ENCODE measurements around the gene MPZL1. TPM values are rescaled to one million over a fixed set of nuclear protein-coding genes. Genes with fewer than 3 reads are reported as not detected.
"Not testable (repeated sequence)": the region's sequence is repeated elsewhere in the genome, so short reads cannot be mapped to it uniquely, and the experiment has no call there.

The MPZL1 gene
- total RNA-seq, 1 donor from 2014 or later, result 40.9 TPM

DNA sequence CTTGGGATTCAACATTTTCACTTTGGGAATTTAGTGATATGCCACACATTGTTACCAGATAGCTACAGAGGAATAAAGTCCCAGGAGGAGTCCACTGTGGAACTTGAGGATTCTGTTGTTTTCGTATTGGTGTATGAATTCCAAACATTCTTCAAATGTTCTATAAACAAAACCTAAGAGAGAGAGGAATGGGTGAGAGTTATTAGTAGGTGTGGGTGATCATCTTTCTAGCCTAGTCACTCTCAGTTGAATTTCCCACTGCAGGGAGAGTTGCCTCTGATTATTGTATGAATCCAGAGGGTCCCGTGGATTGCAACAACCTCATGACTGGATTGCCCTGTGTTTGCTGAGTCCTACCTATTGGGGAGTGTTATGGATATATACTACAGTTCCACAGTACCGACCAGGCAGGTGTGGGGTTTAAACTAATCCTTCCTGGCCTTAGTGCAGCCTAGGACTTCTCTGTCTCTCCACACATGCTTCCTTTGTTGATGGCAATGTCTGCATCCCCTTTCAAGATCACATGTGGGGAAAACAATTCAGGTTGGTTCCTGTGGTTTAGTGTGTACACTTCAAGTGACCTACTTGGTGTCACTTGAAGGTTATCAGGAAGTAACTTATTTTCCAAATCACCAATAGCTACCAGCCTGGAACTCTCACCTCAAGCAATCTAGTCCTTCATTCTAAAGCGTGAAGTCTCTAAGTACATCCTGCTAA lies 100.3 kb downstream of the MPZL1 start:
- intact Hi-C loops (cut with micrococcal nuclease), result no loop called here
- H3K27me3 Mint-ChIP-seq (ENCODE audit: insufficient read depth), result peaks cover 5% of the 10 kb centered on the region
- H3K9me3 Mint-ChIP-seq, result no peaks in the 10 kb centered on the region
- peaks cover 7% of the 10 kb centered on the region for H3K4me1 Mint-ChIP-seq (ENCODE audit: low read depth)
- DNase-seq (ENCODE audit: low spot score), result no peak
- peaks cover 3% of the 10 kb centered on the region for H3K36me3 Mint-ChIP-seq (ENCODE audit: low read depth)
- no peak overlapping the region for H3K27ac Mint-ChIP-seq
- H3K4me3 Mint-ChIP-seq, result no peak overlapping the region

GRCh38 chr1:167824163-167824794 lies 102.5 kb downstream of the MPZL1 start:
- intact Hi-C loops (cut with micrococcal nuclease), result no loop called here
- H3K4me3 Mint-ChIP-seq, result no peak overlapping the region

DNA sequence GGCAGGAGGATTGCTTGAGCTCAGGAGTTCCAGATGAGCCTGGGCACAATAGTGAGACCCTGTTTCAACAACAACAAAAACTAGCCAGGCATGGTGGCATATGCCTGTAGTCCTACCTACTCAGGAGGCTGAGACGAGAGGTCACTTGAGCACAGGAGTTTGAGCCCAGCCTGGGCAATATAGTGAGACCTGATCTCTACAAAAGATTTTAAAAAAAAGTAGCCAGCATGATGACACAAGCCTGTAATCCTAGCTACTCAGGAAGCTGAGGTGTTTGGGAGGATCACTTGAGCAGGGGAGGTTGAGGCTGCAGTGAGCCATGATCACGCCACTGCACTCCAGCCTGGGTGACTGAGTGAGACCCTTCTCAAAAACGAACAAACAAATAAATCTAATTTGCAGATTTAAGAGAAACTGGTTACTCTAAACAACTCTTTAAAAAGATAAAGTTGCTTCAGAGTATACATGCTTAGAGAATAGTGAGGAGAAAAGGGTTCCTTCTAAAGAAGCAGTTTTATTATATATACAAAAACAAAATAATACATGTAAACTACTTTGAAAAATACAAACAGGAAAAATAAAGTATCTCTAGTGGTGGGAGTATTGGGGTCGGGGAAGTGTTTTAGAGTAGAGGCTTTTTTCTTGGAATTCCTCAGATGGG lies 103.8 kb downstream of the MPZL1 start:
- DNase-seq (ENCODE audit: low spot score), result no peak
- Mint-ChIP-seq H3K9me3 (no peaks in the 10 kb centered on the region), H3K36me3 (ENCODE audit: low read depth) (no peaks in the 10 kb centered on the region), H3K27me3 (ENCODE audit: insufficient read depth) (peaks cover 2% of the 10 kb centered on the region), H3K4me1 (ENCODE audit: low read depth) (no peaks in the 10 kb centered on the region), H3K4me3 (no peak overlapping the region), H3K27ac (no peak overlapping the region)
- intact Hi-C loops (cut with micrococcal nuclease), result no loop called here

More at GRCh38 chr1:167824163-167824794, 102.5 kb downstream of the MPZL1 start:
- Mint-ChIP-seq H3K27ac (no peak overlapping the region), H3K27me3 (ENCODE audit: insufficient read depth) (peaks cover 5% of the 10 kb centered on the region), H3K36me3 (ENCODE audit: low read depth) (peaks cover 3% of the 10 kb centered on the region), H3K9me3 (no peaks in the 10 kb centered on the region), H3K4me1 (ENCODE audit: low read depth) (peaks cover 7% of the 10 kb centered on the region)
- no peak for DNase-seq (ENCODE audit: low spot score)

DNA sequence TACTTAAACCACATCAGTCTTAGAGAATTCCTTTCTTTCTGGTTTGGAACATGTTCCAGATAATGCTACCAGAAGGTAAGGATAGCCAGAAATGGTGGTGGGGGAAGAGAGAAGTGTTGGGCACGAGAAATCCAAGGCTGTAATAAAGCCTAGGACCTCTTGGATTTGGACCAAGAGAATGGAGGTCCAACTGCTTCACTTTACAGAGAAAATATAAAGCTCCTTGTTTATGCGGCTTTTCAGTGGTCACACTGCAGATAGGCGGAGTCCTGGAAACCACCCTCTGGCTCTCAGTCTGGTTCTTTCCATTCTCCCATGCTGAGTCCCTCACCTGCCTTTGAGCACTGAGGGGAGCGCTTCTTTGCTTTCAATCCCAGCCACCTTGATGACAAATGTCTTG lies 104.3 kb downstream of the MPZL1 start:
- Mint-ChIP-seq H3K36me3 (ENCODE audit: low read depth) (no peaks in the 10 kb centered on the region), H3K4me3 (no peak overlapping the region), H3K4me1 (ENCODE audit: low read depth) (no peaks in the 10 kb centered on the region), H3K9me3 (no peaks in the 10 kb centered on the region), H3K27ac (no peak overlapping the region), H3K27me3 (ENCODE audit: insufficient read depth) (peaks cover 2% of the 10 kb centered on the region)
- intact Hi-C loops (cut with micrococcal nuclease), result no loop called here
- DNase-seq (ENCODE audit: low spot score), result no peak

- DNase-seq (ENCODE audit: low spot score), result no peak
- Mint-ChIP-seq H3K4me1 (ENCODE audit: low read depth) (no peaks in the 10 kb centered on the region), H3K27ac (no peak overlapping the region), H3K36me3 (ENCODE audit: low read depth) (no peaks in the 10 kb centered on the region), H3K4me3 (no peak overlapping the region), H3K27me3 (ENCODE audit: insufficient read depth) (peaks cover 5% of the 10 kb centered on the region), H3K9me3 (no peaks in the 10 kb centered on the region)
- intact Hi-C loops (cut with micrococcal nuclease), result no loop called here
These were observed 108.1 kb downstream of the MPZL1 start for GRCh38 chr1:167829868-167830267.

GRCh38 chr1:167830668-167831067 lies 108.9 kb downstream of the MPZL1 start:
- DNase-seq (ENCODE audit: low spot score); H3K27ac Mint-ChIP-seq; intact Hi-C loops (cut with micrococcal nuclease); H3K9me3 Mint-ChIP-seq; H3K4me1 Mint-ChIP-seq (ENCODE audit: low read depth); H3K36me3 Mint-ChIP-seq (ENCODE audit: low read depth); H3K4me3 Mint-ChIP-seq; H3K27me3 Mint-ChIP-seq (ENCODE audit: insufficient read depth): not testable (repeated sequence)

- H3K4me3 Mint-ChIP-seq, result no peak overlapping the region
- no peaks in the 10 kb centered on the region for H3K9me3 Mint-ChIP-seq
- peaks cover 3% of the 10 kb centered on the region for H3K27me3 Mint-ChIP-seq (ENCODE audit: insufficient read depth)
- H3K36me3 Mint-ChIP-seq (ENCODE audit: low read depth), result no peaks in the 10 kb centered on the region
- H3K4me1 Mint-ChIP-seq (ENCODE audit: low read depth), result no peaks in the 10 kb centered on the region
- intact Hi-C loops (cut with micrococcal nuclease), result no loop called here
- DNase-seq (ENCODE audit: low spot score), result no peak
- H3K27ac Mint-ChIP-seq, result no peak overlapping the region
These were observed 110.9 kb downstream of the MPZL1 start for GRCh38 chr1:167832693-167833092.

- DNase-seq (ENCODE audit: low spot score), result no peak
- Mint-ChIP-seq H3K27ac (no peak overlapping the region), H3K27me3 (ENCODE audit: insufficient read depth) (peaks cover 3% of the 10 kb centered on the region), H3K36me3 (ENCODE audit: low read depth) (no peaks in the 10 kb centered on the region), H3K4me1 (ENCODE audit: low read depth) (no peaks in the 10 kb centered on the region), H3K4me3 (no peak overlapping the region), H3K9me3 (no peaks in the 10 kb centered on the region)
- intact Hi-C loops (cut with micrococcal nuclease), result no loop called here
These were observed 112.1 kb downstream of the MPZL1 start for GRCh38 chr1:167833904-167834303.

DNA sequence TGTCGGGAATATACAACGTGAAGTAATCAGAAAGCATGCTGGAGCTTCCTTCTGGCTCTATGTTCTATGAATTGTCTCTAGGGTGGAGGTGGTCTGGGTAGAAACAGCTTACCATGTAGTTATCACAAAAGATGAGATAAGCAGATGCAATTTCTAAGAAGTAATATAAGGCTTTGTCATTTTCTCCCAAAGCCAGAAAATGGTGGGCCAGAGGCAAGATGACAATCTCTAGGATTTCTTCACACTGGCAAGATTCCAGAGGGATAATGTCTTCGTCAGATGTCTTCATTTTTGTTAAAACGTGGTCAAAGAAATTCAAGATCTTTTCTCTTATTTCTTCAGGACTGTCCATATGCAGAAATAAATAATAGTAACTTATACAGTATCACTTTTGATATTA lies 114.4 kb downstream of the MPZL1 start:
- Mint-ChIP-seq H3K4me3 (no peak overlapping the region), H3K9me3 (no peaks in the 10 kb centered on the region), H3K4me1 (ENCODE audit: low read depth) (no peaks in the 10 kb centered on the region), H3K27ac (no peak overlapping the region), H3K36me3 (ENCODE audit: low read depth) (no peaks in the 10 kb centered on the region), H3K27me3 (ENCODE audit: insufficient read depth) (peaks cover 5% of the 10 kb centered on the region)
- DNase-seq (ENCODE audit: low spot score), result no peak
- intact Hi-C loops (cut with micrococcal nuclease), result no loop called here

DNA sequence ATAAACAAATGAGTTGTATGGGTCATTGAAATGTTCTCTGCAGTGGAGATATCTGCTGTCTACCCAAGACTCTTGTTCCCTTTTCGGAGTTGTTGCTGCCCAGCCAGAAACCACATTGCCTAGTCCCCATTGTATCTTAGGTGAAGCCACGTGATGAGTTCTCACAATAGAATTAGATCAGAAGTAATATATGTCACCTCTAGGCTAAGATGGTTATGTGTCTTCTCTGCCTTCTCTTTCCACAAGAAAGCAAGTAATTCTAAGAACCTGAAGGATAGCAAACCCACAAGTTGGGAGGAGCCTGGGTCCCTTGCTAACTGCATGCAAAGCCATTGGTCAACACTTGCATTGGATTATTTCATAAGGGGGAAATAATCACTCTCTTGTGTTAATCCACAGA lies 115.5 kb downstream of the MPZL1 start:
- Mint-ChIP-seq H3K27ac (no peak overlapping the region), H3K4me3 (no peak overlapping the region)

GRCh38 chr1:167839009-167839408 lies 117.2 kb downstream of the MPZL1 start:
- intact Hi-C loops (cut with micrococcal nuclease), result no loop called here
- no peak for DNase-seq (ENCODE audit: low spot score)
- H3K36me3 Mint-ChIP-seq (ENCODE audit: low read depth), result no peaks in the 10 kb centered on the region
- no peaks in the 10 kb centered on the region for H3K9me3 Mint-ChIP-seq
- no peak overlapping the region for H3K4me3 Mint-ChIP-seq
- no peak overlapping the region for H3K27ac Mint-ChIP-seq
- peaks cover 2% of the 10 kb centered on the region for H3K27me3 Mint-ChIP-seq (ENCODE audit: insufficient read depth)
- H3K4me1 Mint-ChIP-seq (ENCODE audit: low read depth), result no peaks in the 10 kb centered on the region

More for the DNA sequence above, 115.5 kb downstream of the MPZL1 start:
- H3K9me3 Mint-ChIP-seq, result no peaks in the 10 kb centered on the region
- H3K27me3 Mint-ChIP-seq (ENCODE audit: insufficient read depth), result peaks cover 5% of the 10 kb centered on the region
- no peaks in the 10 kb centered on the region for H3K36me3 Mint-ChIP-seq (ENCODE audit: low read depth)
- H3K4me1 Mint-ChIP-seq (ENCODE audit: low read depth), result no peaks in the 10 kb centered on the region
- no peak for DNase-seq (ENCODE audit: low spot score)
- intact Hi-C loops (cut with micrococcal nuclease), result no loop called here

All from activated T-helper 1 cell treated with anti-CD3 and anti-CD28 coated beads, Interleukin-12 subunit alpha, Interleukin-12 subunit beta, Interleukin-2, Interleukin-4 antibody, amounts not matched to agents 30 ng/mL and 10 ng/mL and 1 ng/mL, durations not matched to agents 14 hours and 24 hours and 36 hours (primary cell).